ENCODE data around the gene FAM200C. TPM values are rescaled to one million over a fixed set of nuclear protein-coding genes. Genes with fewer than 3 reads are reported as not detected.

Gene FAM200C
- total and polyA plus RNA-seq, 2 of the 8 experiments (the other 6 are each of a cell fraction or from before 2014, with no cell fraction given) = 2.6 to 7.3 TPM

DNA sequence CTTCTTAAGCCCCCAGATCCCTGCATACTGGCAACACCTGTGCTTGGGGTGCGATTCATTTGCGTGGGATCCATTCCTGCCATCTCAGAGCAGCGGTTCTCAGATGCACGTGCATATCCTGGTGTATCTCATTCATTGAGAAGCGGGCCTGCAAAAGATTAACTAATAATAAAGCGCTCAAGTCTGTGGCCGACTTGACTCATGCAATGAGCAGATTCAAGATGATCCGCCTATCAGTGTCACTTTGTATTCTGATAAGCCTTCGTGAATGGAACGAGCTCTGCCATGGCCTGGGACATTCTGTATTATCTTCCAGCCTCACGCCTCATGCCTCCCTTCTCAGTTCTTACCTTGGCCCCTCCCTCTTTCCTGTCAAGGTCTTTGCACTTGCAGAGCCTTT, 51.8 kb downstream of the FAM200C start:
- H3K4ac ChIP-seq (replicated peaks; ENCODE audit: insufficient read length, low read depth, low read length) = no peak overlapping the region
- FAIRE-seq = no peak
- no peak overlapping the region for H2BK5ac ChIP-seq (ENCODE audit: low read depth, low read length)
- no peak overlapping the region for H3K9ac ChIP-seq (replicated peaks in 1 of 4; ENCODE audit: extremely low read depth in 1 of 4, low read depth in 3 of 4, low read length in 3 of 4)
- no peak overlapping the region for H2AK5ac ChIP-seq (ENCODE audit: low read depth, low read length)
- CTCF ChIA-PET (ENCODE audit: partially characterized antibody) = interaction anchor here (0.6 to 12.9 kb wide), 14 partner anchors 10 to 326 kb away, joined by 3 to 231 read pairs (median 6); partner anchors contain the start of gene C1QTNF2
- no peak overlapping the region for H3K23ac ChIP-seq (ENCODE audit: insufficient read length)
- POLR2A ChIA-PET (ENCODE audit: partially characterized antibody) = interaction anchor here (1.5 kb wide), 1 partner anchor 11 kb away, joined by 4 read pairs; no protein-coding TSS in a partner anchor
- no peak for DNase-seq (ENCODE audit: low read depth in 1 of 2, low spot score in 2 of 2)
- H3K4me2 ChIP-seq (ENCODE audit: insufficient read depth in 1 of 2, low read depth in 2 of 2, low read length in 2 of 2) = no peak overlapping the region
- 85% methylated on average over 11 of the region's 11 CpGs; no CpG with 5 or more reads in 1 of the 2 experiments for WGBS, 2 experiments (ENCODE audit: extremely low coverage in 1 of 2, insufficient coverage in 1 of 2, insufficient read length in 1 of 2, insufficient replicate concordance in 2 of 2, low coverage in 1 of 2, low lambda C conversion rate in 2 of 2, missing lambda C conversion rate in 1 of 2)
- H2BK20ac ChIP-seq (ENCODE audit: low read length) = no peak overlapping the region
- no peak overlapping the region for H3K56ac ChIP-seq (replicated peaks; ENCODE audit: insufficient read length, low read depth, low read length)
- H3K23me2 ChIP-seq (ENCODE audit: low read depth, low read length) = no peaks in the 10 kb centered on the region
- H3K4me3 ChIP-seq (ENCODE audit: extremely low read depth in 1 of 4, insufficient read depth in 2 of 4, low read depth in 3 of 4, low read length in 4 of 4) = no peak overlapping the region
- no peak overlapping the region for H4K91ac ChIP-seq (replicated peaks; ENCODE audit: insufficient read length, low read length)
- H4K5ac ChIP-seq (ENCODE audit: insufficient read length, low read depth, low read length) = no peak overlapping the region
- H3K9me3 ChIP-seq (ENCODE audit: insufficient read depth in 2 of 2, low read depth in 1 of 2, low read length in 1 of 2) = no peaks in the 10 kb centered on the region
- H3K36me3 ChIP-seq (ENCODE audit: control insufficient read depth in 2 of 4, insufficient read depth in 4 of 4, low read length in 3 of 4) = no peaks in the 10 kb centered on the region
- H3K4me1 ChIP-seq (replicated peaks in 1 of 4; ENCODE audit: control insufficient read depth in 3 of 4, insufficient read depth in 4 of 4, low read length in 3 of 4) = peaks cover 0 to 5% (median 4%) of the 10 kb centered on the region in 4 experiments; a peak in 5 of 7 replicates
- no peaks in the 10 kb centered on the region for H3K79me1 ChIP-seq (ENCODE audit: low read depth, low read length)
- no peak overlapping the region for H4K8ac ChIP-seq (ENCODE audit: extremely low read depth, insufficient read depth, low read length)
- no peak overlapping the region for H3K18ac ChIP-seq (ENCODE audit: extremely low read depth, low read length)
- H4K20me1 ChIP-seq (replicated peaks in 1 of 2; ENCODE audit: control insufficient read depth in 1 of 2, insufficient read depth in 2 of 2, low read length in 2 of 2) = no peaks in the 10 kb centered on the region
- no peak overlapping the region for H3K27ac ChIP-seq (ENCODE audit: low read depth, low read length)
- no peaks in the 10 kb centered on the region for H3K27me3 ChIP-seq (replicated peaks in 1 of 4; ENCODE audit: control insufficient read depth in 3 of 4, extremely low read depth in 1 of 4, insufficient read depth in 3 of 4, low read length in 3 of 4)
- no peak overlapping the region for H2AFZ ChIP-seq (ENCODE audit: low read length)
- no peak overlapping the region for H2BK15ac ChIP-seq (ENCODE audit: low read length)
- H3K14ac ChIP-seq (ENCODE audit: insufficient read length) = no peak overlapping the region
- H2BK120ac ChIP-seq (replicated peaks; ENCODE audit: low read depth, low read length) = no peak overlapping the region
- no peaks in the 10 kb centered on the region for H3K79me2 ChIP-seq (ENCODE audit: control insufficient read depth in 1 of 2, insufficient read depth in 2 of 2, low read length in 2 of 2)
- no peak overlapping the region for H2BK12ac ChIP-seq (ENCODE audit: low read depth, low read length)
- TF ChIP-seq CHD1 (IDR thresholded peaks at IDR 0.05; ENCODE audit: low read depth, low read length) (no peak), CEBPB (IDR thresholded peaks at IDR 0.05; ENCODE audit: low read depth, low read length) (no peak), PHF8 (conservative IDR thresholded peaks at IDR 0.05; ENCODE audit: low read depth, low read length) (no peak), TCF12 (IDR thresholded peaks at IDR 0.05; ENCODE audit: low read depth, low read length) (no peak), HDAC6 (IDR thresholded peaks at IDR 0.05; ENCODE audit: low read depth, low read length) (no peak), TBP (IDR thresholded peaks at IDR 0.05; ENCODE audit: low read depth, low read length) (no peak), TAF1 (IDR thresholded peaks at IDR 0.05; ENCODE audit: low read depth, low read length) (no peak), POLR2AphosphoS5 (IDR thresholded peaks at IDR 0.05; ENCODE audit: low read depth, low read length) (no peak), FOSL1 (IDR thresholded peaks at IDR 0.05; ENCODE audit: insufficient read depth, low read depth, low read length) (no peak), BRCA1 (IDR thresholded peaks at IDR 0.05; ENCODE audit: low read depth, low read length) (no peak), EP300 (IDR thresholded peaks at IDR 0.05; ENCODE audit: borderline replicate concordance in 1 of 2, low read depth in 2 of 2, low read length in 2 of 2) (no peak), RFX5 (IDR thresholded peaks at IDR 0.05; ENCODE audit: borderline replicate concordance, low read depth, low read length) (no peak), CBX5 (IDR thresholded peaks at IDR 0.05; ENCODE audit: low read depth, low read length) (no peak)
- TF ChIP-seq, protein P1, sequence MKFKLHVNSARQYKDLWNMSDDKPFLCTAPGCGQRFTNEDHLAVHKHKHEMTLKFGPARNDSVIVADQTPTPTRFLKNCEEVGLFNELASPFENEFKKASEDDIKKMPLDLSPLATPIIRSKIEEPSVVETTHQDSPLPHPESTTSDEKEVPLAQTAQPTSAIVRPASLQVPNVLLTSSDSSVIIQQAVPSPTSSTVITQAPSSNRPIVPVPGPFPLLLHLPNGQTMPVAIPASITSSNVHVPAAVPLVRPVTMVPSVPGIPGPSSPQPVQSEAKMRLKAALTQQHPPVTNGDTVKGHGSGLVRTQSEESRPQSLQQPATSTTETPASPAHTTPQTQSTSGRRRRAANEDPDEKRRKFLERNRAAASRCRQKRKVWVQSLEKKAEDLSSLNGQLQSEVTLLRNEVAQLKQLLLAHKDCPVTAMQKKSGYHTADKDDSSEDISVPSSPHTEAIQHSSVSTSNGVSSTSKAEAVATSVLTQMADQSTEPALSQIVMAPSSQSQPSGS (IDR thresholded peaks at IDR 0.05; ENCODE audit: low read length) = no peak

Measured in H1 (cell line).